GM23248 (cell line): ENCODE results near the gene PPP1R13B.

Experiments
- EZH2 ChIP-seq: fragments of 200-600 bp; sonication (generic); IDR thresholded peaks from 2 replicates; pipeline ENCODE4 v1.6.1; 2018; ENCODE audit warnings: antibody characterized with exemption, mild to moderate bottlenecking; ENCODE audit not compliant: insufficient read depth, poor library complexity, severe bottlenecking
- EZH2phosphoT487 ChIP-seq: fragments of 200-600 bp; sonication (generic); IDR thresholded peaks from 2 replicates; pipeline ENCODE4 v1.6.1; 2018; ENCODE audit warnings: antibody characterized with exemption, moderate library complexity, mild to moderate bottlenecking, low read depth; ENCODE audit not compliant: insufficient read depth

- TF ChIP-seq EZH2: no peak
- TF ChIP-seq EZH2phosphoT487: no peak
Observed at GRCh38 chr14:103690332-103690731, 157.0 kb downstream of the PPP1R13B start.
